IMR-90 (cell line): ENCODE data around the gene STOML2. TPM values are rescaled to one million over a fixed set of nuclear protein-coding genes. Genes with fewer than 3 reads are reported as not detected.

Source experiments
- ATAC-seq: fragments of 200-7000 bp; cut with Tn5 transposase; 2 replicates; pipeline ENCODE4 v1.9.1; 2020; ENCODE audit warnings: low read depth, mild to moderate bottlenecking, moderate library complexity
- BruUV-seq: library from RNA; stranded (reverse); fragments of 400-500 nt; replicated peaks from 2 replicates; lab custom pipeline; 2021; lab: Mats Ljungman, UMichigan
- CTCF ChIA-PET: fragments of 300-600 bp; formaldehyde crosslinking; extraction: SDS; loops from one replicate; lab custom pipeline; 2021; ENCODE audit warnings: antibody characterized with exemption; lab: Yijun Ruan, JAX
- POLR2A ChIA-PET: fragments of 300-600 bp; sonication (Branson Sonifier 250); formaldehyde crosslinking; loops from one replicate; lab custom pipeline; 2022; ENCODE audit warnings: antibody characterized with exemption; ENCODE audit not compliant: unreplicated experiment; lab: Charles Lee
- DNase-seq: peaks from one replicate; pipeline ENCODE4 v3.0.0; 2013
- H2AFZ ChIP-seq: replicated peaks from 2 replicates; pipeline ENCODE3; 2013; ENCODE audit warnings: low read length, mild to moderate bottlenecking; ENCODE audit not compliant: poor library complexity
- H2AK5ac ChIP-seq: 2 replicates; pipeline ENCODE4 v1.6.1; 2013; ENCODE audit warnings: low read depth, low read length, inconsistent platforms
- H2AK9ac ChIP-seq: replicated peaks from 2 replicates; pipeline ENCODE3; 2013; ENCODE audit warnings: mild to moderate bottlenecking, low read depth, low read length, moderate library complexity; ENCODE audit not compliant: poor library complexity
- H2BK120ac ChIP-seq: 2 replicates; pipeline ENCODE4 v1.6.1; 2013; ENCODE audit warnings: low read depth, low read length, inconsistent platforms
- H2BK15ac ChIP-seq: 3 replicates; pipeline ENCODE4 v1.6.1; 2013; ENCODE audit warnings: low read depth, low read length, inconsistent platforms
- H2BK20ac ChIP-seq: 2 replicates; pipeline ENCODE4 v1.6.1; 2013; ENCODE audit warnings: low read depth, mild to moderate bottlenecking, inconsistent platforms, low read length, moderate library complexity
- H2BK5ac ChIP-seq: 2 replicates; pipeline ENCODE4 v1.6.1; 2013; ENCODE audit warnings: mild to moderate bottlenecking, low read depth, low read length, inconsistent platforms; ENCODE audit not compliant: poor library complexity, severe bottlenecking
- H3K14ac ChIP-seq: replicated peaks from 2 replicates; pipeline ENCODE4 v1.6.1; 2013; ENCODE audit warnings: low read depth, low read length, inconsistent platforms
- H3K18ac ChIP-seq: 2 replicates; pipeline ENCODE4 v1.6.1; 2013; ENCODE audit warnings: low read depth, low read length, control low read depth
- H3K23ac ChIP-seq: 2 replicates; pipeline ENCODE4 v1.6.1; 2013; ENCODE audit warnings: low read depth, low read length, inconsistent platforms
- H3K27ac ChIP-seq: 2 replicates; pipeline ENCODE4 v1.5.1; 2013; ENCODE audit warnings: mild to moderate bottlenecking, control low read depth, low read length; ENCODE audit not compliant: insufficient read depth
- H3K27me3 ChIP-seq: 2 replicates; pipeline ENCODE4 v1.6.1; 2013; ENCODE audit warnings: low read length; ENCODE audit not compliant: control insufficient read depth, insufficient read depth
- H3K36me3 ChIP-seq: 2 replicates; pipeline ENCODE4 v1.6.1; 2013; ENCODE audit warnings: low read length, mixed read lengths; ENCODE audit not compliant: control insufficient read depth, insufficient read depth
- H3K4ac ChIP-seq: 2 replicates; pipeline ENCODE4 v1.6.1; 2013; ENCODE audit warnings: low read depth, low read length, inconsistent platforms
- H3K4me1 ChIP-seq: 2 replicates; pipeline ENCODE4 v1.6.1; 2013; ENCODE audit warnings: low read length, mixed read lengths; ENCODE audit not compliant: control insufficient read depth, insufficient read depth
- H3K4me2 ChIP-seq: 2 replicates; pipeline ENCODE4 v1.6.1; 2013; ENCODE audit warnings: low read depth, mild to moderate bottlenecking, control low read depth, low read length, moderate library complexity
- H3K4me3 ChIP-seq: 2 replicates; pipeline ENCODE4 v1.5.1; 2013; ENCODE audit warnings: low read depth, mild to moderate bottlenecking, control low read depth, low read length, moderate library complexity; ENCODE audit not compliant: insufficient read depth
- H3K56ac ChIP-seq: 2 replicates; pipeline ENCODE4 v1.6.1; 2013; ENCODE audit warnings: low read length, inconsistent platforms; ENCODE audit not compliant: insufficient read depth; ENCODE audit errors: extremely low read depth
- H3K79me1 ChIP-seq, 2 experiments: 2 replicates each; pipeline ENCODE4 v1.6.1; 2013; ENCODE audit warnings: low read length in 2 of 2, inconsistent platforms in 1 of 2, low read depth in 1 of 2
- H3K9ac ChIP-seq: 2 replicates; pipeline ENCODE4 v1.6.1; 2013; ENCODE audit warnings: low read depth, low read length, control low read depth
- H3K9me1 ChIP-seq: 2 replicates; pipeline ENCODE4 v1.6.1; 2013; ENCODE audit warnings: low read length, inconsistent platforms; ENCODE audit not compliant: insufficient read depth
- H3K9me3 ChIP-seq: 2 replicates; pipeline ENCODE4 v1.6.1; 2013; ENCODE audit warnings: low read length; ENCODE audit not compliant: control insufficient read depth, insufficient read depth
- H4K20me1 ChIP-seq: 2 replicates; pipeline ENCODE4 v1.6.1; 2013; ENCODE audit warnings: low read length, inconsistent platforms; ENCODE audit not compliant: insufficient read depth
- H4K5ac ChIP-seq: 2 replicates; pipeline ENCODE4 v1.6.1; 2013; ENCODE audit warnings: mild to moderate bottlenecking, low read depth, low read length, control low read depth
- H4K8ac ChIP-seq, 2 experiments: 2 replicates each; pipeline ENCODE4 v1.6.1; 2013; ENCODE audit warnings: low read depth in 2 of 2, low read length in 2 of 2, control low read depth in 1 of 2, inconsistent platforms in 1 of 2
- H4K91ac ChIP-seq: 2 replicates; pipeline ENCODE4 v1.6.1; 2013; ENCODE audit warnings: low read depth, low read length, inconsistent platforms; ENCODE audit not compliant: insufficient read depth
- FOS ChIP-seq: fragments of 150-350 bp; IDR thresholded peaks from 2 replicates; pipeline ENCODE4 v1.6.1; 2016; ENCODE audit warnings: low read depth, low read length
- MAFK ChIP-seq: IDR thresholded peaks from 2 replicates; pipeline ENCODE4 v1.6.1; 2012; ENCODE audit warnings: low read depth, low read length, improper control_type of control experiment
- MAZ ChIP-seq: IDR thresholded peaks from 2 replicates; pipeline ENCODE4 v1.6.1; 2012; ENCODE audit warnings: low read depth, mild to moderate bottlenecking, low read length, improper control_type of control experiment, moderate library complexity, borderline replicate concordance
- MXI1 ChIP-seq: IDR thresholded peaks from 2 replicates; pipeline ENCODE4 v1.6.1; 2012; ENCODE audit warnings: low read depth, mild to moderate bottlenecking, low read length, moderate library complexity, borderline replicate concordance
- POLR2A ChIP-seq: IDR thresholded peaks from 2 replicates; pipeline ENCODE4 v1.6.1; 2012; ENCODE audit warnings: mild to moderate bottlenecking, low read depth, low read length
- RCOR1 ChIP-seq: IDR thresholded peaks from 2 replicates; pipeline ENCODE4 v1.6.1; 2012; ENCODE audit warnings: mild to moderate bottlenecking, low read length, improper control_type of control experiment; ENCODE audit not compliant: insufficient replicate concordance
- WGBS, 2 experiments: methylation state at CpG; one replicate each; pipeline versions ENCODE4 v1.1.5 to v1.1.7; 2013; ENCODE audit warnings: missing lambda C conversion rate in 2 of 2; ENCODE audit not compliant: insufficient read length in 1 of 2; ENCODE audit errors: extremely low coverage in 2 of 2; 5-methylcytosine and 5-hydroxymethylcytosine counted together
- dilution Hi-C: fragments of 300-500 bp; cut with HindIII; formaldehyde crosslinking; loops from one replicate; pipeline ENCODE4 v1.14.3; 2018; ENCODE audit warnings: low sequenced_read_pairs; ENCODE audit not compliant: unreplicated experiment
- in situ Hi-C: fragments of 300-500 bp; cut with MboI; formaldehyde crosslinking; loops from 3 replicates; pipeline ENCODE4 v1.14.3; 2019; ENCODE audit warnings: low sequenced_read_pairs, inconsistent platforms, mixed read lengths
- intact Hi-C: fragments of 100-400 bp; cut with micrococcal nuclease; formaldehyde crosslinking; loops from 2 replicates; pipeline ENCODE4 v1.10.0; 2022
- polyA plus RNA-seq, 3 experiments: library from polyadenylated mRNA; depleted of rRNA; stranded (reverse); fragments of >200 nt; gene quantifications; 2 replicates each; pipeline ENCODE4 v1.2.3, GENCODE V29; 2012; ENCODE audit warnings: low replicate concordance in 1 of 3
- total RNA-seq: library from RNA; depleted of rRNA; stranded (reverse); fragments of >200 nt; gene quantifications from 2 replicates; pipeline ENCODE4 v1.2.3, GENCODE V29; 2012
- TF ChIP-seq, protein P1 (sequence below): conservative IDR thresholded peaks from 2 replicates; pipeline ENCODE4 v1.5.1; 2012; ENCODE audit warnings: mild to moderate bottlenecking, low read depth, low read length, improper control_type of control experiment

STOML2 gene
- total and polyA plus RNA-seq, 2 of the 4 experiments (the other 2 are of a cell fraction), result 177 to 250 TPM

DNA sequence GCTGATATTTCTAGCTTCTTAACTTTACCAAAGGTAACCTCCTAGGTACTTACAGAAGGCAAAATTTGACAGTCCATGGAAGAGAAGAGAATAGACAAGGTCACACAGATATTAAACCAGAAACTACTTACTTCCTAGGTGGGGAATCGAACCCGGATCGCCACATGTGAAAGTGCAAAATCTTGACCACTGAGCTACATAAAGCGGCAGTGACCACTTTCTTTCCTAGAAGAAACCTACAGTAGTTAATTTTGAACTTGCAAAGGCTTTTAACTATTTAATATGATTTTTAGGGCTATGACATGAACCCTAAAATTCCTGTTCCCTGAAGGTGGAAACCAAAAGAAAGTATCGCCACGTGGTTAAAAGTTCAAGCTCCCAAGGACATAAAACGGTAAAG lies 33.1 kb upstream of the STOML2 start:
- ChIA-PET POLR2A (no interaction called here), CTCF (interaction anchor here (0.6 kb wide), 1 partner anchor 166 kb away, joined by 5 read pairs; no protein-coding TSS in a partner anchor)
- H2BK5ac ChIP-seq, result no peak overlapping the region
- H3K14ac ChIP-seq, result no peak overlapping the region
- no peak overlapping the region for H4K5ac ChIP-seq
- no peak overlapping the region for H2BK120ac ChIP-seq
- H3K23ac ChIP-seq, result no peak overlapping the region
- no peak overlapping the region for H2AK9ac ChIP-seq
- in situ Hi-C loops, result no loop called here
- no peaks in the 10 kb centered on the region for H3K9me1 ChIP-seq
- no peaks in the 10 kb centered on the region for H3K36me3 ChIP-seq
- no peak overlapping the region for H3K56ac ChIP-seq
- no TSS peak for BruUV-seq
- intact Hi-C loops, result no loop called here
- no peaks in the 10 kb centered on the region for H3K79me1 ChIP-seq
- no peak overlapping the region for H3K18ac ChIP-seq
- no peak overlapping the region for H2BK20ac ChIP-seq
- no peak overlapping the region for H4K91ac ChIP-seq
- no peak overlapping the region for H3K27ac ChIP-seq
- H3K4ac ChIP-seq, result no peak overlapping the region
- H2BK15ac ChIP-seq, result no peak overlapping the region
- dilution Hi-C loops, result no loop called here
- no peak overlapping the region for H3K9ac ChIP-seq
- H3K9me3 ChIP-seq, result peaks cover 4% of the 10 kb centered on the region; the same call in 1 of the 2 replicates
- H3K4me1 ChIP-seq, result no peaks in the 10 kb centered on the region
- no peak overlapping the region for H3K4me2 ChIP-seq
- no peak for DNase-seq
- no peak overlapping the region for H2AK5ac ChIP-seq
- TF ChIP-seq MXI1 (no peak), MAZ (no peak), POLR2A (no peak), FOS (no peak), RCOR1 (no peak), MAFK (no peak)
- TF ChIP-seq, protein P1, sequence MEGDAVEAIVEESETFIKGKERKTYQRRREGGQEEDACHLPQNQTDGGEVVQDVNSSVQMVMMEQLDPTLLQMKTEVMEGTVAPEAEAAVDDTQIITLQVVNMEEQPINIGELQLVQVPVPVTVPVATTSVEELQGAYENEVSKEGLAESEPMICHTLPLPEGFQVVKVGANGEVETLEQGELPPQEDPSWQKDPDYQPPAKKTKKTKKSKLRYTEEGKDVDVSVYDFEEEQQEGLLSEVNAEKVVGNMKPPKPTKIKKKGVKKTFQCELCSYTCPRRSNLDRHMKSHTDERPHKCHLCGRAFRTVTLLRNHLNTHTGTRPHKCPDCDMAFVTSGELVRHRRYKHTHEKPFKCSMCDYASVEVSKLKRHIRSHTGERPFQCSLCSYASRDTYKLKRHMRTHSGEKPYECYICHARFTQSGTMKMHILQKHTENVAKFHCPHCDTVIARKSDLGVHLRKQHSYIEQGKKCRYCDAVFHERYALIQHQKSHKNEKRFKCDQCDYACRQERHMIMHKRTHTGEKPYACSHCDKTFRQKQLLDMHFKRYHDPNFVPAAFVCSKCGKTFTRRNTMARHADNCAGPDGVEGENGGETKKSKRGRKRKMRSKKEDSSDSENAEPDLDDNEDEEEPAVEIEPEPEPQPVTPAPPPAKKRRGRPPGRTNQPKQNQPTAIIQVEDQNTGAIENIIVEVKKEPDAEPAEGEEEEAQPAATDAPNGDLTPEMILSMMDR, result no peak
- H2AFZ ChIP-seq, result no peak overlapping the region
- H4K8ac ChIP-seq, result no peak overlapping the region
- no peak for ATAC-seq
- no peaks in the 10 kb centered on the region for H4K20me1 ChIP-seq
- peaks cover 2% of the 10 kb centered on the region; the same call in 1 of the 2 replicates for H3K27me3 ChIP-seq
- 61% methylated on average over 3 of the region's 7 CpGs; no CpG with 5 or more reads in 1 of the 2 experiments for WGBS, 2 experiments
- H3K4me3 ChIP-seq, result no peak overlapping the region
